ENCODE results near the gene PDGFRB.

- no peak for TF ChIP-seq CTCF (conservative IDR thresholded peaks at IDR 0.05)
- TF ChIP-seq EZH2 (IDR thresholded peaks at IDR 0.05; ENCODE audit: low read depth), result no peak
Measured at GRCh38 chr5:150202501-150202900, 46.9 kb upstream of the PDGFRB start.

Data from PC-9 (cell line).